ENCODE results near the gene KIF25. TPM values are rescaled to one million over a fixed set of nuclear protein-coding genes. Genes with fewer than 3 reads are reported as not detected.

KIF25 gene
- polyA plus RNA-seq, 1 donor = 0.99 TPM

- DNase-seq = no peak
Measured at GRCh38 chr6:168091381-168092264, 94.2 kb downstream of the KIF25 start.

GRCh38 chr6:168092541-168092940, 95.1 kb downstream of the KIF25 start:
- no peak for DNase-seq

- DNase-seq = no peak
Measured at GRCh38 chr6:168093071-168093505, 95.6 kb downstream of the KIF25 start.

- DNase-seq = no peak
Measured at GRCh38 chr6:168093634-168094033, 96.2 kb downstream of the KIF25 start.

Other genes with a start within 250 kb of the KIF25 start
- 49.3 TPM for gene AFDN, start 170.8 kb upstream of the KIF25 start, polyA plus RNA-seq (ENCODE audit: insufficient read length)
- 1.3 TPM for gene FRMD1, start 81.5 kb downstream of the KIF25 start, polyA plus RNA-seq (ENCODE audit: insufficient read length)

Data from hindlimb muscle (tissue), 1 donor.